ENCODE results near the gene GSK3A.
"Not testable (repeated sequence)": the region's sequence is repeated elsewhere in the genome, so short reads cannot be mapped to it uniquely, and the experiment has no call there.

The GSK3A gene

DNA sequence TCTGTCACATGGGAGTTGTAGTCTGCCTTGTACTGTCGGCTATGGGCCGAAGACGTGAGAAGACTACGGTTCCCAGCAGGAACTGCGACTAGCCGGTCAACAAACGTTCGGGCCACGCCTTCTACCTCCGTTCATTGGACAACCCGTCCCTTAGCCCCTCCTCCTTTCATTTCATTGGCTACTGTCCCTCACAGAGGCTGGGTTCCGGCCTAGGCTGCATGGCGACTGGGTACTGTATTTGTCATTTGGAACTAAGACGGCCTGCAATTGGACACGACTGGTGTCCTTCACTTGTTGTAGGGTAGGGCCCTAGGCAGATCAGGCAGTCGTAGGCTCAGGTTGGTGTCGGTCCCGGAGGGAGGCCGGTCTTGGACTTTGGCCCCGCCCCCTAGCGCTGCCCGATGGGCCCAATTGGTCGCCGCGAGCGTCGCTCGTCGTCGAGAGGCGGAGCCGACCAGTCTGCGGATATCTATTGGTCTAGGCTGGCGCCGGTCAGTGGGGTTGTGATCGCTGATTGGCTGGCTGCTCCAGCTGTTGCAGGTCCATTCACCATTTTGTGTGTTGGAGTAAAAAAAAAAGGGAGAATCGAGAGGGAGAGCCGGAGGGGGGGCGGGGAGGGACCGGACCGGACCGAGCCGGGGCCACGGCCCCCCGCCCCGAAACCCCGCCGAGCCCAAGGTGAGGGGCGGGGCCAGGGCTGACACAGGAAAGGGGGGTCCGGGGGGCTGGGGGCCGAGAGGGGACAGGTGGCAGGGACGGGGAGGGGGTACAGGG, 26.5 kb upstream of the GSK3A start, which contains the start of gene CIC:
Gene CIC, plus strand, starts transcription at position 549 of the 774 bp plus-strand sequence. CDS start 2,532 bp downstream, outside the sequence.
- DNase-seq (ENCODE audit: low read depth in 2 of 2): peak; percentile 97 to 98

- peak; percentile 95 to 96 for DNase-seq (ENCODE audit: low read depth in 2 of 2)
Measured at GRCh38 chr19:42268142-42268703, 25.8 kb upstream of the GSK3A start.

GRCh38 chr19:42267644-42268141, 25.3 kb upstream of the GSK3A start:
- no peak for DNase-seq (ENCODE audit: low read depth in 2 of 2)

DNA sequence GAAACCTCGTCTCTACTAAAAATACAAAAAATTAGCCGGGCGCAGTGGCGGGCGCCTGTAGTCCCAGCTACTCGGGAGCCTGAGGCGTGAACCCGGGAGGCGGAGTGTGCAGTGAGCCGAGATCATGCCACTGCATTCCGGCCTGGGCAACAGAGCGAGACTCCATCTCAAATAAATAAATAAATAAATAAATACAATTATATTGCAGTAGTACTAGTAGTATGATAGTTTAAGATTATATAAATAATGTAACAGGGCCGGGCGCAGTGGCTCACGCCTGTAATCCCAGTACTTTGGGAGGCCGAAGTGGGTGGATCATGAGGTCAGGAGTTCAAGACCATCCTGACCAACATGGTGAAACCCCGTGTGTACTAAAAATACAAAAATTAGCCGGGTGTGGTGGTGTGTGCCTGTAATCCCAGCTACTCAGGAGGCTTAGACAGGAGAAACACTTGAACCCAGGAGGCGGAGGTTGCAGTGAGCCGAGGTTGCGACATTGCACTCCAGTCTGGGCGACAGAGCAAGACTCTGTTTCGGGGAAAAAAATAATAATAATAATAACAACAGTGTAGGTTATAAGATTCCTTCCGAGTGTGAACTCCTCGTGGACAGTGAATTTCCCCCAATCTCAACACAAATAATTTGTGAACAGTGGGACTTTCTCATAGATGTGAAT, 24.7 kb upstream of the GSK3A start:
- not testable (repeated sequence) for DNase-seq (ENCODE audit: low read depth in 2 of 2)

- not testable (repeated sequence) for DNase-seq (ENCODE audit: low read depth in 2 of 2)
Measured at GRCh38 chr19:42266105-42266504, 23.7 kb upstream of the GSK3A start.

GRCh38 chr19:42261763-42262162, 19.4 kb upstream of the GSK3A start:
- DNase-seq (ENCODE audit: low read depth in 2 of 2): no peak

DNA sequence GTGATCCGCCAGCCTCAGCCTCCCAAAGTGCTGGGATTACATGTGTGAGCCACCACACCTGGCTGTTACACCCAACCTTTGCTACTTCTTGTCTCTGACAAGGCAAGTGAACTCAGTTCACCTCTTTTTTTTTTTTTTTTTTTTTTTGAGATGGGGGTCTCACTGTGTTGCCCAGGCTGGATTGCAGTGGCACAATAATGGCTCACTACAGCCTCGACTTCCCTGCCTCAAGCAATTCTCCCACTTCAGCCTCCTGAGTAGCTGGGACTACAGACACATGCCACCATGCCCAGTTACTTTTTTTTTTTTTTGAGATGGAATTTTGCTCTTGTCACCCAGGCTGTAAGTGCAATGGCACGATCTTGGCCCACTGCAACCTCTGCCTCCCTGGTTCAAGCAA, 15.4 kb upstream of the GSK3A start:
- not testable (repeated sequence) for DNase-seq (ENCODE audit: low read depth in 2 of 2)

DNA sequence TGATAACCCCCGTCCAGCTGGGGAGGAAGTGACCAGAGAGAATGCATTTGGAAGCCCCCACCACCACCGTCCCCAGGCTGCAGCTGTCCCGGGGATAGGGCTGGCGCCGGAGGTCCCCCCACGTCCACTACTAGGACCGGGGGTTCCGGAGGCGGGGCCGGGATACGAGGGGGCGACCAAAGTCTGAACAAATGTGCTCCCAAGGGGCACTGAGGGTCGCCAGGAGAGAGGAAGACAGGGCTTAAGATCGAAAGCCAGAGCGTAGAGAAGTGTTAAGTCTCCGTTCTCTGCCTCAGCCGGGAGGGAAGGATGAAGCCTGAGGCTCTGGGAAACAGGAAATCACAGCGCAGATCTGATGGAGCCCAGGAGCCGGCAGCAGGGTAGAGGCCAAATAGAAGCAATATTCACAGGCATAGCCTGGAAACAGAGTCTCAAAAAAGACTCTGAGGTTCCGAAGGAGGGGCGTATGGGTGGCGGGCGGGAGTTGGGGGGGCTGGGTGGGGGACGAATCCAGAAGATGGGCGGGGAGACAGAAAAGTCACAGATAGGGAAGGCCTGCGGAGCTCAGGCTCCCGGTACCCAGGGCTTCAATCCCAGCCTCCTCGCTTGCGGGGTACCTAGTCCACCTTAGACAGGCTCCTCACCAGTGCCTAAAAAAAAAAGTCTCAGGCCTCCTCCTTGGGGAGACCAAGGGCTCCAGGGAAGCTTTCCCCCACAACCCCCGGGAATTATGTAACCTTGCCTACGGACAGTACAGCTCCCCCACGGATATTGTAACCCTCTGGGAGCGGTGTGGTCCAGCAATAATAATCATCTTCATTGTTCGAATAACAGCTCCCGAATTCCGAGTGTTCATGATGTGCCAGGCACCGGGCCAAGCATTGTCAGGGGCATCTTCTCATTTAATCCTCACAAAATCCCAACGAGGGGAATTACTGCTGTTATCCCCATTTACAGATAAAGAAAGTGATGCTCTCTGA, 13.7 kb upstream of the GSK3A start:
- DNase-seq (ENCODE audit: low read depth in 2 of 2): no peak

- peak; percentile 89 to 93 for DNase-seq (ENCODE audit: low read depth in 2 of 2)
Measured at GRCh38 chr19:42254850-42255765, 12.7 kb upstream of the GSK3A start, which contains the start of gene ERF. Gene ERF, minus strand, starts transcription at chr19:42255128. Its CDS starts 129 bp downstream, at chr19:42254999.

DNA sequence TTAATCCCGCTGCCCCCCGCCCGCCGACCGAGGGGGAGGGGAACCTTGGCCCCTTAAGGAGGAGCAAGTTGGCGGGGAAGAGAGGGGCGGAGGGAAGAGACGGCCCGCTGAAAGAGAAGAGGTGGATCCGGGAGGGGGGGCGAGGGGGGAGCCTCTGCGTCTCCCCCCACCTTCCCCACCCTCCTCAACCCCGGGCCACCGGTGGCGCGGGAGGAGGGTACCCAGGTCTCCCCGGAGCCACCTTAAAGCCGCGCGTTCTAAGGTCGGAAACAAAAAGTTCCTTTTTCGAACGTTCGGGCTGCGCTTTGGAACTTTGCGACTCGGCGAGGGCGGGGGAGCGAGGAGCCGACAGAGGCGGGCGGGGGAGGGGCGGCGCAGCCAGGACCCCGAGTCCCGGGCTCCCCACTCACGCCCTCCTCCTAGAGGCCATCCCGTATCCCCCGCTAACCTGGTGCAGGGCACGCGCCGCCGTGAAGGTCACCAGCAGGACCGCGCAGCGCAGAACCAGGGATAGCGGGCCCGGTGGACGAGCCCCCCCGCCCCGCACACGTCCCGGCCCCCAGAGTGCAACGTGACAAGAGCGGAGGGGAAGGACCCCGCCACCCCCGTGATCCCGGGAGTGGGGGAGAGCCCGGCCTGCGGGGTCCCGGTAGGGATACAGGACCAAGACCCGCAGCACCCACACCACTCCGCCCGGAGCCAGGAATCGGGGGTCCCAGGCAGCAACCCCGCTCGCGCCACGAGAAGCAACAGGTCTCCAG, 11.9 kb upstream of the GSK3A start:
- peak; percentile 57 to 68 for DNase-seq (ENCODE audit: low read depth in 2 of 2)

DNA sequence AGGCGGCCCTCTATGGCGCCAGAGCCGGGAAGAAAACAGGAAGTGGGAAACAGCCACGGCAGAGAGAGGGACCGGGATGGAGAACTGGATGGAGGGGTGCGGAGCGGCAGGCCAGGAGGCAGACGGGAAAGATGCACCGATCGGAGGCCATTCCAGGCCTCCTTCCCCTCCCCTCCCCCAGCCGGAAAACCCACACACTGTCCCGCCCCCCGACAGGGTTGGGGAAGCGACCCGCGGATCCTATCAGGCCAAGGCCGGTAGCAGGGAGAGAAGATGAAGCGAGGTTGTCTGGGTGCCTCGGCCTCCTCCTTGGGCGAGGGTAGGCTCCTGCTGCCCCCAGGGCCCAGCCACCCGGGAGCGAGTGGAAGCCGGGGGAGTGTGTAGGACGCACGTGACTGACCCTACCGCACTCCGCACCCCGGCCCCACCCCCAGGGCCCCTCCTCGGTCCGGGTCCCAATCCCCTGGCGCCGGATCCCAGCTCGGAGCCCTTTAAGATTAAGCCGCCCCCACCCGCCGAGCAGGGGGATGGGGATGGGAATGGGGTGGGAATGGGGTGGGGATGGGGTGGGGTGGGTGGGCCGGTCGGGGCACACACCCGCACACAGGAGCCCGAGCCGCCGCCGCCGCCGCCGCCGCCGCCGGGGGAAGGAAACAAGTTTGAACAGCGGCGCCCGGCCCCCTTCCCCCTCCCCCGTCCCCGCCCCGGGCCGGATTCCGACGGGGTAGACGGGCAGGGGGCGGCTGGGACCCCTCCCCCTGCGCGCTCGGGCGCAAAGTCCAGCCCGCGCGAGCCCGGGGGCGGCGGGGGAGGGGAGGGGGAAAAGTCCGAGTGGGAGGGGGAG, 11.1 kb upstream of the GSK3A start:
- DNase-seq (ENCODE audit: low read depth in 2 of 2): no peak

DNA sequence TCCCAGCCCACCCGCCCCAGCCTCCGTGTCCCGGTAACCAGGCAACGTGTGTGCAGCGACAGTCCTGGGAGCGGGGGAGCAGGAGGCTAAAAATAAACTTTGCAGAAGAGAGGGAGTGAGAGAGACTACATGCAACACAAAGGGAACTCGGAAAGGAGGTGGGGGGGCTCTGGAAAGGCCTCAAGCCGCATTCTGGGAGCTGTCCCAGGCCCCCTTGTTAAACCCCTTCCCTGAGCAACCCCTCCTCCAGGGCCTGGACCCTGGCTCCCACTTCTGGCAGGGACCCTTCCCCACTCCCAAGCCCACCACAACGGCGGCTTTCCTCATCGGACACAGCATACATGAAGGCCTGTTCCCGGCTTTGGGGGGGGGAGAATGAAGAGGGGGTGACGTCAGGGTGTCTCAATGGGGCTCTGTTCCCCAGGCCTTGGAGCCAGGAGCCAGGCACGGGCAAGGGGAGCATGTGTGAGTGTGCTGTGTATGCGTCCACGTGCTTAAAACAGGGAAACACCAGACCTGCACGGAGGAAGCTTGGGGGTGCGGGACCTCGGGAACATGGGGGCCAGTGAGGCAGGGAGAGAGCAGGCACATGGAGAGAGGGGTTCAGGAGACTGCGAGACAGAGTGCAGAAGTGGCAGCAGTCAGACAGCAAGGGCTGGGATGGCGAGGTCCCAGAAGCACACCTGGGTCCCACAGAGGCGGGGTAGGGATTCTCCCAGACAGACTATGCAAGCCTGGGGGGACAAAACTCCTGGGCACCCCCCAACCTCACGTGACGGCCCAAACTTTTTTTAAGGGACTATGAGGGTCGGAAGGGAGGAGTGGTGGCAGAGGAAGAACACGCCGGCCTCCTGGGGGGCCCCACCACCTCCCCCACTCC, 10.2 kb upstream of the GSK3A start:
- no peak for DNase-seq (ENCODE audit: low read depth in 2 of 2)

DNA sequence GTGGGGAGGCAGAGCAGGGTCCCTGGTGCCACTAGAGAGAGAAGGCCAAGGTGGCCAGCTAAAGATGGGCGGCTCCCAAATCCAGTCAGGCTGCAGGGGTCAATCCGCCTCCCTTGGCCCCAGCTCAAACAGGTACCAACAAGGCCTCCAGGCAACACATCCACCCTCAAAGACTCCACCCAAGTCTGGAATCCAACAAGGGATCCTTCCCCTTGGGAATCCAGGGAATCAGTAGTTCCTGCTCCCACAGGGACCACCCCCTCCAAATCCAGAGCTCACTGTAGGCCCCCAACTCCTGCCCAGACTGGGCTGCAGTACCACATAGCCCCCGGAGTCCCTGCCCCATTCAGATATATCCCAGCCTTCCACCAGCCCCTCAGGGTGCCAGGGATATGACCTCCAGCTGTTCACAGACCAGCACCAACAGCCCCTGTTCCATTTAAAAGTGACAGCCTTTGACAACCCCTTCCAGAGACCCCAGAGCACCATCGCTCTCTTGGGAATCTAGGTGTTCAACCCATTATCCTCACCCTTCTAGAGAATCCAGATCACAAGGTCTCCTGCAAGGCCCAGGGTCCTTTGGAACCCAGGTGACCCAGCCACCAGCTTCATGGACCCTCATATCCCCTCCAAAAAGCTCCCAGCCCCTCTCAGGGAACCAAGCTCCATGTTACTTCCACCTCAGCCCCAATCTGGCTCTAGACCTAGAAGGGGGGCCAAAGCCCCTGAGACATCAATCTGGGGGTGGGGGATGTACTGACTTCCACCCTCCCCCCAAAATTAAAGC, 9.4 kb upstream of the GSK3A start:
- no peak for DNase-seq (ENCODE audit: low read depth in 2 of 2)

- no peak for DNase-seq (ENCODE audit: low read depth in 2 of 2)
Measured at GRCh38 chr19:42250666-42251531, 8.5 kb upstream of the GSK3A start.

DNA sequence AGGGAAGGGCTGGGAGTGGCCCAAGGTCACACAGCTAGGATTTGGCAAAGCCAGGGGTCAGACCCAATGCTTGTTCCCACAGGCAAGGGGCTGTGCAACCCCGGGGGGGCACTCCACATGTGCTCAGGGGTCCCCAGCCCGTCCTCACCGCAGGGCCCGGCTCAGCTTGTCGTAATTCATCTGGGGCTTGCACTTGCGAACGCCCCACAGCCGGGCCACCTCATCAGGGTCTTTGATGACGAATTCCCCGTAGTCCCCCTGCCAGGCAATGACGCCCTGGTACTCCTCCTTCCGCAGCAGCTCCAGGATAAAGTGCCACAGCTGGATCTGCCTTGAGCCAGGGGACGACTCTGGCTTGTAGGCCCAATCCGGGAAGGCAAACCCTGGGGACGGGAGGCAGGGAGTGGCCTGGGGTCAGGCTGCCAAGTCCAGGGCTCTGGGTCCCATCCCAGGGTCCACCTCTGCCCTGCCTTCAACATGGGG, 7.8 kb upstream of the GSK3A start:
- DNase-seq (ENCODE audit: low read depth in 2 of 2): no peak

GRCh38 chr19:42249769-42250168, 7.4 kb upstream of the GSK3A start:
- no peak for DNase-seq (ENCODE audit: low read depth in 2 of 2)
